H9 (cell line): ENCODE results near the gene FOXI1. TPM values are rescaled to one million over a fixed set of nuclear protein-coding genes. Genes with fewer than 3 reads are reported as not detected.
A peak's percentile ranks its signal among the peaks of the same experiment; 100 is the strongest.

Experiments
- DNase-seq: peaks from one replicate; pipeline ENCODE4 v3.0.0-alpha.2; 2017
- H2AFZ ChIP-seq: one replicate; pipeline ENCODE4 v1.6.1; 2013; ENCODE audit warnings: mild to moderate bottlenecking, low read length, control low read depth, moderate library complexity
- H2AK5ac ChIP-seq: 2 replicates; pipeline ENCODE4 v1.6.1; 2013; ENCODE audit warnings: low read length, control low read depth, mixed read lengths; ENCODE audit not compliant: insufficient read length
- H2BK120ac ChIP-seq: one replicate; pipeline ENCODE4 v1.6.1; 2013; ENCODE audit warnings: low read depth, mild to moderate bottlenecking, low read length, control low read depth, inconsistent platforms; ENCODE audit not compliant: poor library complexity, severe bottlenecking
- H2BK12ac ChIP-seq: 2 replicates; pipeline ENCODE4 v1.6.1; 2013; ENCODE audit warnings: low read length, control low read depth, mixed read lengths, low read depth; ENCODE audit not compliant: insufficient read length
- H2BK15ac ChIP-seq: 2 replicates; pipeline ENCODE4 v1.6.1; 2013; ENCODE audit warnings: low read depth, low read length, control low read depth
- H2BK20ac ChIP-seq: one replicate; pipeline ENCODE4 v1.6.1; 2013; ENCODE audit warnings: low read depth, mild to moderate bottlenecking, low read length, control low read depth, inconsistent platforms; ENCODE audit not compliant: poor library complexity, severe bottlenecking
- H2BK5ac ChIP-seq: 2 replicates; pipeline ENCODE4 v1.6.1; 2013; ENCODE audit warnings: low read length, control low read depth, mixed read lengths; ENCODE audit not compliant: insufficient read length
- H3K14ac ChIP-seq: 2 replicates; pipeline ENCODE4 v1.6.1; 2013; ENCODE audit warnings: low read length, control low read depth; ENCODE audit not compliant: insufficient read depth
- H3K18ac ChIP-seq: 2 replicates; pipeline ENCODE4 v1.6.1; 2013; ENCODE audit warnings: low read depth, mild to moderate bottlenecking, mixed read lengths, low read length, control low read depth; ENCODE audit not compliant: insufficient read length
- H3K23ac ChIP-seq: 2 replicates; pipeline ENCODE4 v1.6.1; 2013; ENCODE audit warnings: low read length, control low read depth, mixed read lengths, low read depth; ENCODE audit not compliant: insufficient read length
- H3K23me2 ChIP-seq: 2 replicates; pipeline ENCODE4 v1.6.1; 2013; ENCODE audit warnings: low read depth, mild to moderate bottlenecking, mixed read lengths, low read length, control low read depth; ENCODE audit not compliant: insufficient read length, poor library complexity, severe bottlenecking
- H3K27ac ChIP-seq: 2 replicates; pipeline ENCODE4 v1.5.1; 2013; ENCODE audit warnings: low read length, control low read depth, mixed read lengths, low read depth; ENCODE audit not compliant: insufficient read length
- H3K27me3 ChIP-seq: 2 replicates; pipeline ENCODE4 v1.6.1; 2013; ENCODE audit warnings: low read length, control low read depth, inconsistent platforms; ENCODE audit not compliant: insufficient read depth
- H3K4ac ChIP-seq: 2 replicates; pipeline ENCODE4 v1.6.1; 2013; ENCODE audit warnings: low read depth, mild to moderate bottlenecking, control low read depth, inconsistent platforms, low read length, moderate library complexity
- H3K4me1 ChIP-seq: 2 replicates; pipeline ENCODE4 v1.6.1; 2013; ENCODE audit warnings: low read length, control low read depth, inconsistent platforms; ENCODE audit not compliant: insufficient read depth
- H3K4me2 ChIP-seq: 2 replicates; pipeline ENCODE4 v1.6.1; 2013; ENCODE audit warnings: low read length, control low read depth, mixed read lengths; ENCODE audit not compliant: insufficient read length, insufficient read depth
- H3K56ac ChIP-seq: 2 replicates; pipeline ENCODE4 v1.6.1; 2013; ENCODE audit warnings: low read depth, mild to moderate bottlenecking, mixed read lengths, low read length, control low read depth; ENCODE audit not compliant: insufficient read length
- H3K79me1 ChIP-seq: 2 replicates; pipeline ENCODE4 v1.6.1; 2013; ENCODE audit warnings: low read depth, mild to moderate bottlenecking, moderate library complexity, low read length, control low read depth, inconsistent platforms; ENCODE audit not compliant: insufficient read depth, poor library complexity, severe bottlenecking
- H3K79me2 ChIP-seq: 2 replicates; pipeline ENCODE4 v1.6.1; 2013; ENCODE audit warnings: low read length, control low read depth, inconsistent platforms; ENCODE audit not compliant: insufficient read depth
- H3K9ac ChIP-seq: 2 replicates; pipeline ENCODE4 v1.6.1; 2013; ENCODE audit warnings: low read length, control low read depth, mixed read lengths; ENCODE audit not compliant: insufficient read length; ENCODE audit errors: extremely low read depth
- H3K9me3 ChIP-seq: one replicate; pipeline ENCODE4 v1.6.1; 2013; ENCODE audit warnings: low read depth, low read length, inconsistent platforms; ENCODE audit not compliant: control insufficient read depth
- H3T11ph ChIP-seq: one replicate; pipeline ENCODE4 v1.6.1; 2013; ENCODE audit warnings: mild to moderate bottlenecking, low read length, control low read depth, inconsistent platforms
- H4K20me1 ChIP-seq: one replicate; pipeline ENCODE4 v1.6.1; 2013; ENCODE audit not compliant: control insufficient read depth, insufficient read length, insufficient read depth
- H4K5ac ChIP-seq: 2 replicates; pipeline ENCODE4 v1.6.1; 2013; ENCODE audit warnings: low read depth, mild to moderate bottlenecking, mixed read lengths, low read length, control low read depth; ENCODE audit not compliant: insufficient read length
- H4K8ac ChIP-seq: replicated peaks from 2 replicates; pipeline ENCODE4 v1.6.1; 2013; ENCODE audit warnings: low read length, control low read depth, mixed read lengths, low read depth; ENCODE audit not compliant: insufficient read length
- H4K91ac ChIP-seq: 2 replicates; pipeline ENCODE4 v1.6.1; 2013; ENCODE audit warnings: low read depth, mild to moderate bottlenecking, moderate library complexity, mixed read lengths, low read length, control low read depth; ENCODE audit not compliant: insufficient read length
- H3K27ac Mint-ChIP-seq, 3 experiments: 2 replicates in 2 of 3; 3 replicates in 1 of 3; pipeline ENCODE4 v1.8.0; 2020 to 2021; ENCODE audit warnings: mixed read lengths in 3 of 3, mild to moderate bottlenecking in 1 of 3, moderate library complexity in 1 of 3
- H3K27me3 Mint-ChIP-seq: 2 replicates; pipeline ENCODE4 v1.8.0; 2021; ENCODE audit warnings: low read depth, mild to moderate bottlenecking, moderate library complexity, mixed read lengths
- H3K36me3 Mint-ChIP-seq, 3 experiments: 2 replicates in 2 of 3; 3 replicates in 1 of 3; pipeline ENCODE4 v1.8.0; 2020 to 2021; ENCODE audit warnings: low read depth in 3 of 3, mixed read lengths in 3 of 3; ENCODE audit not compliant: insufficient read depth in 1 of 3
- H3K4me1 Mint-ChIP-seq, 2 experiments: 2 replicates each; pipeline ENCODE4 v1.8.0; 2020; ENCODE audit warnings: mixed read lengths in 2 of 2
- H3K4me3 Mint-ChIP-seq, 2 experiments: 2 replicates in 1 of 2; 3 replicates in 1 of 2; pipeline ENCODE4 v1.8.0; 2020 to 2021; ENCODE audit warnings: mild to moderate bottlenecking in 2 of 2, mixed read lengths in 2 of 2, moderate library complexity in 1 of 2
- H3K9me3 Mint-ChIP-seq, 2 experiments: 2 replicates in 1 of 2; 3 replicates in 1 of 2; pipeline ENCODE4 v1.8.0; 2020; ENCODE audit warnings: mild to moderate bottlenecking in 2 of 2, mixed read lengths in 2 of 2, moderate library complexity in 1 of 2
- CTCF ChIP-seq: fragments of 200-600 bp; sonication (generic); conservative IDR thresholded peaks from 3 replicates; pipeline ENCODE4 v1.8.0; 2021; ENCODE audit warnings: antibody characterized with exemption, mild to moderate bottlenecking
- WGBS: extraction: QIAGEN DNeasy Blood & Tissue Kit; methylation state at CpG from one replicate; pipeline ENCODE4 v1.1.7; 2013; ENCODE audit warnings: missing lambda C conversion rate, low lambda C conversion rate, mixed read lengths; ENCODE audit not compliant: insufficient read length; ENCODE audit errors: extremely low coverage; 5-methylcytosine and 5-hydroxymethylcytosine counted together
- total RNA-seq: library from RNA; stranded (reverse); gene quantifications from 2 replicates; pipeline ENCODE4 v1.2.1, GENCODE V29; 2021

Gene FOXI1
- total RNA-seq, 1 experiment from 2014 or later = not detected

DNA sequence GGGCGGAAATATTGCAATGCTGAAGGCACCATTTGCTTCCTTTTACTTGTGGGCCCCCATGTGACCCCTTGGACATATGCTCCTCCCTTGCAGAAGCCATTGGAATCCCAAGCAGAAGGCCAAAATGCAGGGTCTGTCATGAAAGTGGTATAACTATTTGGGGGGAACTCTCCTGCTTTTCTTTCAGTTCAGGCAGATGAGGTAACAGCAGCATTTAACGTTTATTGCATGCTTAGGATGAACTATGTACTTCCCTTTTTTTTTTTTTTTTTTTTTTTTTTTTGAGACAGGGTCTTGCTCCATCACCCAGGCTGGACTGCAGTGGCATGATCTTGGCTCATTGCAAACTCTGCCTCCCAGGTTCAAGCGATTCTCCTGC is 7.8 kb downstream of the FOXI1 start:
- H4K91ac ChIP-seq = no peak overlapping the region
- no peak overlapping the region for H2BK15ac ChIP-seq
- Mint-ChIP-seq H3K27ac (peak overlapping the region in 1 of 3 experiments; percentile 71; a peak in 1 of 7 replicates), H3K4me3 (no peak overlapping the region), H3K9me3 (peaks cover 20 to 22% of the 10 kb centered on the region in 2 experiments), H3K4me1 (peaks cover 33 to 45% of the 10 kb centered on the region in 2 experiments), H3K36me3 (peaks cover 9 to 18% (median 12%) of the 10 kb centered on the region in 3 experiments; a peak in 6 of 7 replicates), H3K27me3 (peaks cover 84% of the 10 kb centered on the region)
- no peak overlapping the region for H2BK120ac ChIP-seq
- no peak overlapping the region for H2BK5ac ChIP-seq
- no peak for TF ChIP-seq CTCF
- peaks cover 6% of the 10 kb centered on the region for H3K9me3 ChIP-seq
- H3K27ac ChIP-seq = no peak overlapping the region
- H4K8ac ChIP-seq = no peak overlapping the region
- H2AFZ ChIP-seq = no peak overlapping the region
- H4K5ac ChIP-seq = no peak overlapping the region
- H4K20me1 ChIP-seq = no peaks in the 10 kb centered on the region
- no peak overlapping the region for H3K9ac ChIP-seq
- H3K4ac ChIP-seq = no peak overlapping the region
- H2BK20ac ChIP-seq = no peak overlapping the region
- no peaks in the 10 kb centered on the region for H3K4me1 ChIP-seq
- no peak for DNase-seq
- H3K23ac ChIP-seq = no peak overlapping the region
- WGBS = no CpG with 5 or more reads among the region's 3 CpGs
- no peaks in the 10 kb centered on the region for H3K79me2 ChIP-seq
- H2BK12ac ChIP-seq = no peak overlapping the region
- no peak overlapping the region for H3K56ac ChIP-seq
- H2AK5ac ChIP-seq = no peak overlapping the region
- H3K4me2 ChIP-seq = no peak overlapping the region
- H3K79me1 ChIP-seq = no peaks in the 10 kb centered on the region
- H3K27me3 ChIP-seq = no peaks in the 10 kb centered on the region; the same call in 1 of the 2 replicates
- no peak overlapping the region for H3T11ph ChIP-seq
- H3K18ac ChIP-seq = no peak overlapping the region
- H3K23me2 ChIP-seq = no peaks in the 10 kb centered on the region
- no peak overlapping the region for H3K14ac ChIP-seq
